Testis (tissue), 2 donors: Measurements from ENCODE around the gene NRXN3.

ENCODE experiments used
- CTCF ChIP-seq, 3 experiments: fragments of 450-650 bp in 2 of 3; fragments of 200-600 bp in 1 of 3; sonication (generic) in 1 of 3; IDR thresholded peaks; one replicate each; pipeline ENCODE4 v1.5.1; 2016 to 2019; ENCODE audit warnings: antibody characterized with exemption in 3 of 3, mild to moderate bottlenecking in 2 of 3, moderate library complexity in 1 of 3
- POLR2A ChIP-seq: fragments of 450-650 bp; IDR thresholded peaks from one replicate; pipeline ENCODE4 v1.6.1; 2017; ENCODE audit warnings: antibody characterized with exemption, mild to moderate bottlenecking, moderate library complexity

GRCh38 chr14:79914595-79914994, 1744.4 kb downstream of the NRXN3 start:
- TF ChIP-seq CTCF (IDR thresholded peaks at IDR 0.05) (no peak), POLR2A (no peak)
